Epithelial cell of proximal tubule (primary cell): ENCODE results near the gene MAMDC2. TPM values are rescaled to one million over a fixed set of nuclear protein-coding genes. Genes with fewer than 3 reads are reported as not detected.

ENCODE experiments used
- DNase-seq: peaks from one replicate; pipeline ENCODE4 v3.0.0-alpha.2; 2011; ENCODE audit warnings: low read depth
- H3K4me3 ChIP-seq: 2 replicates; pipeline ENCODE4 v1.5.1; 2011; ENCODE audit warnings: low read depth, mild to moderate bottlenecking, low read length
- CTCF ChIP-seq: conservative IDR thresholded peaks from 2 replicates; pipeline ENCODE4 v1.5.1; 2012; ENCODE audit warnings: low read depth, mild to moderate bottlenecking, low read length
- total RNA-seq: library from RNA; depleted of rRNA; stranded (reverse); fragments of >200 nt; gene quantifications from 2 replicates; pipeline ENCODE4 v1.2.3, GENCODE V29; 2015

The MAMDC2 gene
- total RNA-seq, 1 donor from 2014 or later, result 5.5 TPM

DNA sequence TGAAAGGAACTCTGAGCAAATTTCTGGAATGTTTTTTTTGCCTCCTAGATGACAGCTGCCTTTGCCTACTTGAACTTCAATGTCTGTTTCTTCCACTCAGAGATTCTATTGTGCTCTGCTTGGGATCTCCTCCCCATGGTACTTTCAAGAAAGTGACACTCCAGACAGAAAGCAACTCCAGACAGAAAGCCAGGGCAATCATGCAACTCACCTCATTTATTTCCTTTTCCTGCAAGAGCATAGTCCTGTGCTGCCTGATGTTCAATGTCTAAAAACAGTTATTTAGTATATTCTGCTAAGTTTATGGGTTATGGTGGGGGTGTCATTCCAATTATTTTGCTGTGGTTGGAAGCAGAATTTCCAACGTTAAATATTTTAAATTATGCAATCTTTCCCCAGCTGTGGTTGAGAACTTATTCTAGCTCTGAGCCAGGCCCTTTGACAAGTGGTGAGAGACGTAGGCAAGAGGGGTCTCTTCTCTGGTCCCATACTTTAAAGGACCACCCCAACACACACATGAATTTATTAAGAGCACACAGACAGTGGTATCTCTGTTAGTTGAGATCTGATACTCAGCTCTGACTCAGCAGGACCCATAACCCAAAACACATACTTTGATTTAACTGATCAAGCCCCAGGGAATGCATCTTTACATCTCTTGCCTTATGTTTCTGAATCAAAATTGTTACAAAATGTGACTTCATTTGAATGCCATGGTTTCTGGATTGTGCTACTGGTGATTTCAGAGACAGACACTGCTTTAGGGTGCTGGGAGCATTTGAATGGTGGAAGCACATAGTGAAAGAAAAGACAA, 39.5 kb upstream of the MAMDC2 start:
- H3K4me3 ChIP-seq, result no peak overlapping the region
- TF ChIP-seq CTCF, result no peak
- no peak for DNase-seq

DNA sequence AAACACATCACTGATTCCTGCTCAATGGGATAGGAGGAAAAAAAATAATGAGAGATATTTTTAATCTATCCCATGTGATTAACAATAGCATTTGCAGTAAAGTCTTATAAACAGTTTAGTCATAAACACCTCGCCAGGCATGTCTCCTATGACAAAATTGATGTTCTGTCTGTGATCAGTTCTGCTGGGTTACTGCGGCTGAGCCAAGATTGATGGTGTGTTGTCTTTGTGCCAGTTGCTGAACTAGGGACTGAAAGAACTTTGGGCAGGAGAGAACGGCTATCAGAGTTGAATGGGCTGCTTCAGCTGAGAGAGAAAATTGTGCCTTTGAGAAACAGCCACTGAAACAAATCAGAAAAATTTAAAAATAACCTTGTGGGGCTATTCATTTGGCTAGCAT, 37.3 kb upstream of the MAMDC2 start:
- DNase-seq, result no peak
- no peak for TF ChIP-seq CTCF
- no peak overlapping the region for H3K4me3 ChIP-seq

DNA sequence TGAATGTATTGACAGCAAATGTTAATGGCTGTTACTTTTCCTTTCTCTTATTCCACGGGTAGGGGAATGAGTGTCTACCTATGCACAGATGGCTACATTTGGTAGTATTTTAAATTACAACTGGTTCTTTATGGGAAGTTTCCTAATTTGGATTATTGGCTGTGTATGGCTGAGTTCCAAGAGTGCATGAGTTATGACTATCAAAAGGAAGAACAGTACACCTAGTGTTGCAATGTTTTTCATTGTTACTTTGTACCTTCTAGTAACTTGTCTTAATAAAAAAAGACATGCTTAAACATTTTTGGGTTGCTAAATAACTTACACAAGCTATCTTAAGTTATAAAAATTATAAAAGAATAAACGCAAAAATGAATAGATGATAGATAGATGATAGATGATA, 35.8 kb upstream of the MAMDC2 start:
- no peak for DNase-seq
- no peak for TF ChIP-seq CTCF
- no peak overlapping the region for H3K4me3 ChIP-seq

- no peak for TF ChIP-seq CTCF
- DNase-seq, result no peak
- no peak overlapping the region for H3K4me3 ChIP-seq
These were observed 33.6 kb upstream of the MAMDC2 start for GRCh38 chr9:70010015-70010414.

DNA sequence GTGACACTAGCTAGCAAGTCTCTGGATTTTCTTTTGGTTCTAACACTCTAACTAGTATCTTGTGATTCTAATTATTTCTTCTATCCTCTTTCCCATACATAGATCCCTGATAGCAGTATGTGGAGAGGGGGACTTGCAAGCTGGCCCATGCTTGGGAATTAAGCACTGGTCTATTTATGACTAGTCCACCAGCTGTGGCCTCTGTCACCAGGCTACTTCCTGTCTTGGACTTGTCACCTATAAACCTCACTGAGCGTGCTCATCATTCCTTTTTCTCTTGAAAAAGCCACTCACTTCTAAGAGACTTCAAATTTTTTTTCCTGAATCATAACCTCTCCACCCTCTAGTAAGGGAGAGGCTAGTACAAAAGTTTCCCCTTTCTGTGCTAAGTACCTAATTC, 32.3 kb upstream of the MAMDC2 start:
- H3K4me3 ChIP-seq, result no peak overlapping the region
- DNase-seq, result no peak
- no peak for TF ChIP-seq CTCF

DNA sequence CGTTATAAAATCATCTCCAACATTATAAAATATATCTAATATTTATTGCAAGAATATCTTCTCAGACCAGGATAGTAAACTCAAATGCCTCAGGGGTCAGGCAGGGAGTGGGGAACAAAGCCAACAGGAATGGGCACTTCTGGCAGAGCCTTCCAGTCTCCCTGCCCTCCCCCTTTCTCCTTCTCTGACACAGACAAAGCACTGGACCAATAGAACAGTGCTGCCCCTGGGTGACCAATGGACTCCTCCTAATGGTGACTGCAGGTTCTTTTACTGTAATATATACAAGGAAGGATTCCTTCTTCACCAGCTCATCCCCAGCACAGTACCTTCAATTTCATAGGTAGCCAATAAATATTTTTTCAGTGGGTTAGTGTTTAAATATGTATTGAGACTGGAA, 31.1 kb upstream of the MAMDC2 start:
- no peak overlapping the region for H3K4me3 ChIP-seq
- DNase-seq, result no peak
- no peak for TF ChIP-seq CTCF

GRCh38 chr9:70013598-70014196, 30.0 kb upstream of the MAMDC2 start:
- no peak for DNase-seq
- TF ChIP-seq CTCF, result no peak
- H3K4me3 ChIP-seq, result no peak overlapping the region
